IMR-90 (cell line): ENCODE measurements around the gene RELT. TPM values are rescaled to one million over a fixed set of nuclear protein-coding genes. Genes with fewer than 3 reads are reported as not detected.

Source experiments
- ATAC-seq: fragments of 200-7000 bp; cut with Tn5 transposase; 2 replicates; pipeline ENCODE4 v1.9.1; 2020; ENCODE audit warnings: low read depth, mild to moderate bottlenecking, moderate library complexity
- BruUV-seq: library from RNA; stranded (reverse); fragments of 400-500 nt; replicated peaks from 2 replicates; lab custom pipeline; 2021; lab: Mats Ljungman, UMichigan
- CTCF ChIA-PET: fragments of 300-600 bp; formaldehyde crosslinking; extraction: SDS; loops from one replicate; lab custom pipeline; 2021; ENCODE audit warnings: antibody characterized with exemption; lab: Yijun Ruan, JAX
- POLR2A ChIA-PET: fragments of 300-600 bp; sonication (Branson Sonifier 250); formaldehyde crosslinking; loops from one replicate; lab custom pipeline; 2022; ENCODE audit warnings: antibody characterized with exemption; ENCODE audit not compliant: unreplicated experiment; lab: Charles Lee
- DNase-seq: peaks from one replicate; pipeline ENCODE4 v3.0.0; 2013
- H2AFZ ChIP-seq: replicated peaks from 2 replicates; pipeline ENCODE3; 2013; ENCODE audit warnings: low read length, mild to moderate bottlenecking; ENCODE audit not compliant: poor library complexity
- H2AK5ac ChIP-seq: 2 replicates; pipeline ENCODE4 v1.6.1; 2013; ENCODE audit warnings: low read depth, low read length, inconsistent platforms
- H2AK9ac ChIP-seq: replicated peaks from 2 replicates; pipeline ENCODE3; 2013; ENCODE audit warnings: mild to moderate bottlenecking, low read depth, low read length, moderate library complexity; ENCODE audit not compliant: poor library complexity
- H2BK120ac ChIP-seq: 2 replicates; pipeline ENCODE4 v1.6.1; 2013; ENCODE audit warnings: low read depth, low read length, inconsistent platforms
- H2BK15ac ChIP-seq: 3 replicates; pipeline ENCODE4 v1.6.1; 2013; ENCODE audit warnings: low read depth, low read length, inconsistent platforms
- H2BK20ac ChIP-seq: 2 replicates; pipeline ENCODE4 v1.6.1; 2013; ENCODE audit warnings: low read depth, mild to moderate bottlenecking, inconsistent platforms, low read length, moderate library complexity
- H2BK5ac ChIP-seq: 2 replicates; pipeline ENCODE4 v1.6.1; 2013; ENCODE audit warnings: mild to moderate bottlenecking, low read depth, low read length, inconsistent platforms; ENCODE audit not compliant: poor library complexity, severe bottlenecking
- H3K14ac ChIP-seq: replicated peaks from 2 replicates; pipeline ENCODE4 v1.6.1; 2013; ENCODE audit warnings: low read depth, low read length, inconsistent platforms
- H3K18ac ChIP-seq: 2 replicates; pipeline ENCODE4 v1.6.1; 2013; ENCODE audit warnings: low read depth, low read length, control low read depth
- H3K23ac ChIP-seq: 2 replicates; pipeline ENCODE4 v1.6.1; 2013; ENCODE audit warnings: low read depth, low read length, inconsistent platforms
- H3K27ac ChIP-seq: 2 replicates; pipeline ENCODE4 v1.5.1; 2013; ENCODE audit warnings: mild to moderate bottlenecking, control low read depth, low read length; ENCODE audit not compliant: insufficient read depth
- H3K27me3 ChIP-seq: 2 replicates; pipeline ENCODE4 v1.6.1; 2013; ENCODE audit warnings: low read length; ENCODE audit not compliant: control insufficient read depth, insufficient read depth
- H3K36me3 ChIP-seq: 2 replicates; pipeline ENCODE4 v1.6.1; 2013; ENCODE audit warnings: low read length, mixed read lengths; ENCODE audit not compliant: control insufficient read depth, insufficient read depth
- H3K4ac ChIP-seq: 2 replicates; pipeline ENCODE4 v1.6.1; 2013; ENCODE audit warnings: low read depth, low read length, inconsistent platforms
- H3K4me1 ChIP-seq: 2 replicates; pipeline ENCODE4 v1.6.1; 2013; ENCODE audit warnings: low read length, mixed read lengths; ENCODE audit not compliant: control insufficient read depth, insufficient read depth
- H3K4me2 ChIP-seq: 2 replicates; pipeline ENCODE4 v1.6.1; 2013; ENCODE audit warnings: low read depth, mild to moderate bottlenecking, control low read depth, low read length, moderate library complexity
- H3K4me3 ChIP-seq: 2 replicates; pipeline ENCODE4 v1.5.1; 2013; ENCODE audit warnings: low read depth, mild to moderate bottlenecking, control low read depth, low read length, moderate library complexity; ENCODE audit not compliant: insufficient read depth
- H3K56ac ChIP-seq: 2 replicates; pipeline ENCODE4 v1.6.1; 2013; ENCODE audit warnings: low read length, inconsistent platforms; ENCODE audit not compliant: insufficient read depth; ENCODE audit errors: extremely low read depth
- H3K79me1 ChIP-seq, 2 experiments: 2 replicates each; pipeline ENCODE4 v1.6.1; 2013; ENCODE audit warnings: low read length in 2 of 2, inconsistent platforms in 1 of 2, low read depth in 1 of 2
- H3K9ac ChIP-seq: 2 replicates; pipeline ENCODE4 v1.6.1; 2013; ENCODE audit warnings: low read depth, low read length, control low read depth
- H3K9me1 ChIP-seq: 2 replicates; pipeline ENCODE4 v1.6.1; 2013; ENCODE audit warnings: low read length, inconsistent platforms; ENCODE audit not compliant: insufficient read depth
- H3K9me3 ChIP-seq: 2 replicates; pipeline ENCODE4 v1.6.1; 2013; ENCODE audit warnings: low read length; ENCODE audit not compliant: control insufficient read depth, insufficient read depth
- H4K20me1 ChIP-seq: 2 replicates; pipeline ENCODE4 v1.6.1; 2013; ENCODE audit warnings: low read length, inconsistent platforms; ENCODE audit not compliant: insufficient read depth
- H4K5ac ChIP-seq: 2 replicates; pipeline ENCODE4 v1.6.1; 2013; ENCODE audit warnings: mild to moderate bottlenecking, low read depth, low read length, control low read depth
- H4K8ac ChIP-seq, 2 experiments: 2 replicates each; pipeline ENCODE4 v1.6.1; 2013; ENCODE audit warnings: low read depth in 2 of 2, low read length in 2 of 2, control low read depth in 1 of 2, inconsistent platforms in 1 of 2
- H4K91ac ChIP-seq: 2 replicates; pipeline ENCODE4 v1.6.1; 2013; ENCODE audit warnings: low read depth, low read length, inconsistent platforms; ENCODE audit not compliant: insufficient read depth
- BHLHE40 ChIP-seq: fragments of 150-350 bp; IDR thresholded peaks from 2 replicates; pipeline ENCODE4 v1.6.1; 2016; ENCODE audit warnings: mild to moderate bottlenecking, low read depth, low read length
- CTCF ChIP-seq: conservative IDR thresholded peaks from 2 replicates; pipeline ENCODE4 v1.5.1; 2012; ENCODE audit warnings: mild to moderate bottlenecking, low read depth, low read length, improper control_type of control experiment
- FOS ChIP-seq: fragments of 150-350 bp; IDR thresholded peaks from 2 replicates; pipeline ENCODE4 v1.6.1; 2016; ENCODE audit warnings: low read depth, low read length
- MAFK ChIP-seq: IDR thresholded peaks from 2 replicates; pipeline ENCODE4 v1.6.1; 2012; ENCODE audit warnings: low read depth, low read length, improper control_type of control experiment
- MAZ ChIP-seq: IDR thresholded peaks from 2 replicates; pipeline ENCODE4 v1.6.1; 2012; ENCODE audit warnings: low read depth, mild to moderate bottlenecking, low read length, improper control_type of control experiment, moderate library complexity, borderline replicate concordance
- MXI1 ChIP-seq: IDR thresholded peaks from 2 replicates; pipeline ENCODE4 v1.6.1; 2012; ENCODE audit warnings: low read depth, mild to moderate bottlenecking, low read length, moderate library complexity, borderline replicate concordance
- NFE2L2 ChIP-seq: fragments of 150-350 bp; IDR thresholded peaks from 2 replicates; pipeline ENCODE4 v1.6.1; 2016; ENCODE audit warnings: low read depth, mild to moderate bottlenecking, low read length
- POLR2A ChIP-seq: IDR thresholded peaks from 2 replicates; pipeline ENCODE4 v1.6.1; 2012; ENCODE audit warnings: mild to moderate bottlenecking, low read depth, low read length
- RAD21 ChIP-seq: IDR thresholded peaks from 2 replicates; pipeline ENCODE4 v1.6.1; 2012; ENCODE audit warnings: low read length, improper control_type of control experiment
- RCOR1 ChIP-seq: IDR thresholded peaks from 2 replicates; pipeline ENCODE4 v1.6.1; 2012; ENCODE audit warnings: mild to moderate bottlenecking, low read length, improper control_type of control experiment; ENCODE audit not compliant: insufficient replicate concordance
- RFX5 ChIP-seq: IDR thresholded peaks from 2 replicates; pipeline ENCODE4 v1.8.0; 2012; ENCODE audit warnings: low read depth, mild to moderate bottlenecking, low read length, moderate library complexity
- SMC3 ChIP-seq: fragments of 150-350 bp; IDR thresholded peaks from 2 replicates; pipeline ENCODE4 v1.6.1; 2016; ENCODE audit warnings: low read depth, mild to moderate bottlenecking, antibody characterized with exemption, low read length, moderate library complexity
- USF2 ChIP-seq: fragments of 150-350 bp; IDR thresholded peaks from 2 replicates; pipeline ENCODE4 v1.6.1; 2017; ENCODE audit warnings: mild to moderate bottlenecking, antibody characterized with exemption, low read length, low read depth
- WGBS, 2 experiments: methylation state at CpG; one replicate each; pipeline versions ENCODE4 v1.1.5 to v1.1.7; 2013; ENCODE audit warnings: missing lambda C conversion rate in 2 of 2; ENCODE audit not compliant: insufficient read length in 1 of 2; ENCODE audit errors: extremely low coverage in 2 of 2; 5-methylcytosine and 5-hydroxymethylcytosine counted together
- dilution Hi-C: fragments of 300-500 bp; cut with HindIII; formaldehyde crosslinking; loops from one replicate; pipeline ENCODE4 v1.14.3; 2018; ENCODE audit warnings: low sequenced_read_pairs; ENCODE audit not compliant: unreplicated experiment
- in situ Hi-C: fragments of 300-500 bp; cut with MboI; formaldehyde crosslinking; loops from 3 replicates; pipeline ENCODE4 v1.14.3; 2019; ENCODE audit warnings: low sequenced_read_pairs, inconsistent platforms, mixed read lengths
- intact Hi-C: fragments of 100-400 bp; cut with micrococcal nuclease; formaldehyde crosslinking; loops from 2 replicates; pipeline ENCODE4 v1.10.0; 2022
- polyA plus RNA-seq, 3 experiments: library from polyadenylated mRNA; depleted of rRNA; stranded (reverse); fragments of >200 nt; gene quantifications; 2 replicates each; pipeline ENCODE4 v1.2.3, GENCODE V29; 2012; ENCODE audit warnings: low replicate concordance in 1 of 3
- total RNA-seq: library from RNA; depleted of rRNA; stranded (reverse); fragments of >200 nt; gene quantifications from 2 replicates; pipeline ENCODE4 v1.2.3, GENCODE V29; 2012

RELT gene
- total and polyA plus RNA-seq, 2 of the 4 experiments (the other 2 are of a cell fraction), result 2.3 to 5.3 TPM

GRCh38 chr11:73393479-73394415 lies 17.5 kb downstream of the RELT start:
- peak; percentile 73 for TF ChIP-seq SMC3
- peak; percentile 26; the same call in 1 of the 2 replicates for TF ChIP-seq MAZ
- TF ChIP-seq FOS, result no peak
- TF ChIP-seq RCOR1, result no peak
- TF ChIP-seq NFE2L2, result no peak
- peak; percentile 82 for TF ChIP-seq RAD21
- TF ChIP-seq USF2, result no peak
- TF ChIP-seq POLR2A, result no peak
- TF ChIP-seq RFX5, result no peak
- TF ChIP-seq MAFK, result no peak
- TF ChIP-seq BHLHE40, result no peak
- TF ChIP-seq MXI1, result peak; percentile 65; the same call in 1 of the 2 replicates
- peak; percentile 81 for TF ChIP-seq CTCF
- in situ Hi-C loops (no loop called here), intact Hi-C loops (loop anchor here (1.0 kb wide), 3 partner anchors 42 to 98 kb away; no protein-coding TSS in a partner anchor), dilution Hi-C loops (no loop called here)
- Histone ChIP-seq H4K8ac (no peak overlapping the region), H3K9me1 (no peaks in the 10 kb centered on the region), H3K23ac (no peak overlapping the region), H3K4ac (no peak overlapping the region), H2AK5ac (no peak overlapping the region), H2AK9ac (peak overlapping the region; percentile 47), H3K9ac (no peak overlapping the region), H3K56ac (no peak overlapping the region), H4K5ac (no peak overlapping the region), H2BK120ac (no peak overlapping the region), H4K91ac (no peak overlapping the region), H2BK15ac (no peak overlapping the region), H3K27ac (no peak overlapping the region), H3K4me3 (no peak overlapping the region), H3K27me3 (no peaks in the 10 kb centered on the region), H2AFZ (no peak overlapping the region), H3K79me1 (peaks cover 0 to 10% of the 10 kb centered on the region in 2 experiments; a peak in 2 of 4 replicates), H3K9me3 (no peaks in the 10 kb centered on the region), H2BK5ac (no peak overlapping the region), H4K20me1 (peaks cover 8% of the 10 kb centered on the region), H3K18ac (no peak overlapping the region), H3K4me1 (no peaks in the 10 kb centered on the region), H2BK20ac (no peak overlapping the region), H3K4me2 (no peak overlapping the region), H3K14ac (no peak overlapping the region), H3K36me3 (peaks cover 4% of the 10 kb centered on the region; the same call in 1 of the 2 replicates)
- peak; percentile 95 for ATAC-seq
- WGBS, 2 experiments, result 86% methylated on average over 7 of the region's 16 CpGs; no CpG with 5 or more reads in 1 of the 2 experiments
- POLR2A ChIA-PET, result interaction anchor here (0.6 kb wide), 1 partner anchor 86 kb away, joined by 9 read pairs; no protein-coding TSS in a partner anchor
- DNase-seq, result peak; percentile 82
- no TSS peak for BruUV-seq
- CTCF ChIA-PET, result interaction anchor here (0.6 to 2.9 kb wide), 5 partner anchors 17 to 352 kb away, joined by 3 to 16 read pairs (median 5); partner anchors contain the start of gene RELT
